Smooth muscle cell (in vitro differentiated cells): ENCODE results near the gene FCHSD2. TPM values are rescaled to one million over a fixed set of nuclear protein-coding genes. Genes with fewer than 3 reads are reported as not detected.

Source experiments
- DNase-seq: peaks from one replicate; lab custom pipeline; 2025; ENCODE audit not compliant: unreplicated experiment; lab: John Stamatoyannopoulos, UW
- H2AFZ ChIP-seq: fragments of 200-600 bp; sonication (generic); 2 replicates; pipeline ENCODE4 v1.6.0; 2016; ENCODE audit warnings: antibody characterized with exemption, low read depth, mild to moderate bottlenecking
- H3F3A ChIP-seq: fragments of 200-600 bp; sonication (generic); 2 replicates; pipeline ENCODE4 v1.6.0; 2017; ENCODE audit warnings: antibody characterized with exemption, low read depth
- H3K27ac ChIP-seq: fragments of 200-600 bp; sonication (generic); 2 replicates; pipeline ENCODE4 v1.5.1; 2016; ENCODE audit warnings: low read depth, mild to moderate bottlenecking
- H3K27me3 ChIP-seq: fragments of 200-600 bp; sonication (generic); 2 replicates; pipeline ENCODE4 v1.6.1; 2016; ENCODE audit warnings: low read depth, mild to moderate bottlenecking
- H3K36me3 ChIP-seq: fragments of 200-600 bp; sonication (generic); 2 replicates; pipeline ENCODE4 v1.5.1; 2016; ENCODE audit warnings: low read depth
- H3K4me1 ChIP-seq: fragments of 200-600 bp; sonication (generic); 2 replicates; pipeline ENCODE4 v1.5.1; 2016; ENCODE audit warnings: low read depth
- H3K4me2 ChIP-seq: fragments of 200-600 bp; sonication (generic); 2 replicates; pipeline ENCODE4 v1.6.0; 2016; ENCODE audit warnings: mild to moderate bottlenecking
- H3K4me3 ChIP-seq: fragments of 200-600 bp; sonication (generic); 2 replicates; pipeline ENCODE4 v1.5.1; 2016; ENCODE audit warnings: mild to moderate bottlenecking
- H3K79me2 ChIP-seq: fragments of 200-600 bp; sonication (generic); 2 replicates; pipeline ENCODE4 v1.6.0; 2016; ENCODE audit warnings: low read depth, mild to moderate bottlenecking
- H3K9ac ChIP-seq: fragments of 200-600 bp; sonication (generic); 2 replicates; pipeline ENCODE4 v1.6.0; 2016; ENCODE audit warnings: low read depth
- H3K9me3 ChIP-seq: fragments of 200-600 bp; sonication (generic); replicated peaks from 2 replicates; pipeline ENCODE4 v1.5.1; 2016; ENCODE audit warnings: low read depth
- H4K20me1 ChIP-seq: fragments of 200-600 bp; sonication (generic); 2 replicates; pipeline ENCODE4 v1.6.0; 2016; ENCODE audit warnings: low read depth
- WGBS: methylation state at CpG from one replicate; pipeline ENCODE4 v1.1.7; 2016; ENCODE audit warnings: low lambda C conversion rate; 5-methylcytosine and 5-hydroxymethylcytosine counted together
- polyA plus RNA-seq: library from polyadenylated mRNA; unstranded; fragments of >200 nt; fragmentation: Nextera tagmentation; extraction: Ambion mirVana; gene quantifications from 2 replicates; pipeline ENCODE4 v1.2.1, GENCODE V29; 2016
- total RNA-seq: library from RNA; depleted of rRNA; stranded (reverse); fragments of >200 nt; gene quantifications from 2 replicates; pipeline ENCODE4 v1.2.3, GENCODE V29; 2014
- TF ChIP-seq, protein P1 (sequence below): fragments of 200-600 bp; sonication (generic); IDR thresholded peaks from 2 replicates; pipeline ENCODE4 v1.5.1; 2017; ENCODE audit warnings: borderline replicate concordance, mild to moderate bottlenecking, antibody characterized with exemption; ENCODE audit not compliant: insufficient read depth, poor library complexity, severe bottlenecking

Gene FCHSD2
- total and polyA plus RNA-seq, 2 experiments from 2014 or later: 14.6 to 24.3 TPM

DNA sequence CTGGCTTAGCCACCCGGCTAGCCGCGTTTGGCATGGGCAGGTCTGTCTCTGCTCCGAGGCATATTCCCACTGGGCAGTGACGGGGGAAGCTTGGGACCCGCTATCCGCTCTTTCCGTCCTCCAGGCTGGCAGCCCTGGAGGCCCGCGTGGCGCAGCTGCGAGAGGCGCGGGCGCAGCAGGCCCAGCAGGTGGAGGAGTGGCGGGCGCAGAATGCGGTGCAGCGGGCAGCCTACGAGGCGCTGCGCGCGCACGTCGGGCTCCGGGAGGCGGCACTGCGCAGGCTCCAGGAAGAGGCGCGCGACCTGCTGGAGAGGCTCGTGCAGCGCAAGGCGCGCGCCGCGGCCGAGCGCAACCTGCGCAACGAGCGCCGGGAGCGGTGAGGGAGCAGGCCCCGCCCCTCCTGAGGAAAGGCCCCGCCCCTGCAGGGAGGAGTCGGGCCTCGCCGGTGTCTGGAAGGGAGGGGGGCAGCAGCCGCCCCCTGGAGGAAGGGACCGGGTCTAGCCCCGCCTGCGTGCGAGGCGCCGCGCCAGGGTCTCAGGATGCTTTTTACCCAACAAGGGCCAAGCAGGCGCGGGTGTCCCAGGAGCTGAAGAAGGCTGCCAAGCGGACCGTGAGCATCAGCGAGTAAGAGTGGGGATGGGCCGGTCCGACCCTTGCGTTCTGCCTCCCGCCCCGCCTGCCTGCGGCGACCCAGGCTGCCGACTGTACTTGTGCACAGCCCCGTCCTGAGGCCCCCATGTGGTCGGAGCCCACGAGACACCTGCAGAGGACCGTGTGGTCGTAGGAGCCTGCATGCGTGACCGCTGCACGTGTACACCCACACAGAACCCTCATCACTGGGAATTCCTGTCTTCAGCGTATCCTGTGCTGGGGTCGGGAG, 320.0 kb downstream of the FCHSD2 start:
- H3K4me2 ChIP-seq: peak overlapping the region; percentile 99
- no peak overlapping the region for H3K27ac ChIP-seq
- no peaks in the 10 kb centered on the region for H3K27me3 ChIP-seq
- no peaks in the 10 kb centered on the region for H3K79me2 ChIP-seq
- peaks cover 7% of the 10 kb centered on the region for H3K4me1 ChIP-seq
- TF ChIP-seq, protein P1, sequence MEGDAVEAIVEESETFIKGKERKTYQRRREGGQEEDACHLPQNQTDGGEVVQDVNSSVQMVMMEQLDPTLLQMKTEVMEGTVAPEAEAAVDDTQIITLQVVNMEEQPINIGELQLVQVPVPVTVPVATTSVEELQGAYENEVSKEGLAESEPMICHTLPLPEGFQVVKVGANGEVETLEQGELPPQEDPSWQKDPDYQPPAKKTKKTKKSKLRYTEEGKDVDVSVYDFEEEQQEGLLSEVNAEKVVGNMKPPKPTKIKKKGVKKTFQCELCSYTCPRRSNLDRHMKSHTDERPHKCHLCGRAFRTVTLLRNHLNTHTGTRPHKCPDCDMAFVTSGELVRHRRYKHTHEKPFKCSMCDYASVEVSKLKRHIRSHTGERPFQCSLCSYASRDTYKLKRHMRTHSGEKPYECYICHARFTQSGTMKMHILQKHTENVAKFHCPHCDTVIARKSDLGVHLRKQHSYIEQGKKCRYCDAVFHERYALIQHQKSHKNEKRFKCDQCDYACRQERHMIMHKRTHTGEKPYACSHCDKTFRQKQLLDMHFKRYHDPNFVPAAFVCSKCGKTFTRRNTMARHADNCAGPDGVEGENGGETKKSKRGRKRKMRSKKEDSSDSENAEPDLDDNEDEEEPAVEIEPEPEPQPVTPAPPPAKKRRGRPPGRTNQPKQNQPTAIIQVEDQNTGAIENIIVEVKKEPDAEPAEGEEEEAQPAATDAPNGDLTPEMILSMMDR: peak; percentile 17
- no peaks in the 10 kb centered on the region for H3K9me3 ChIP-seq
- 2% methylated on average over 75 of the region's 82 CpGs for WGBS
- no peaks in the 10 kb centered on the region for H4K20me1 ChIP-seq
- no peak overlapping the region for H3K9ac ChIP-seq
- no peaks in the 10 kb centered on the region for H3F3A ChIP-seq
- no peak overlapping the region for H2AFZ ChIP-seq
- H3K4me3 ChIP-seq: peak overlapping the region; percentile 61
- H3K36me3 ChIP-seq: no peaks in the 10 kb centered on the region
- peak; percentile 77 for DNase-seq

DNA sequence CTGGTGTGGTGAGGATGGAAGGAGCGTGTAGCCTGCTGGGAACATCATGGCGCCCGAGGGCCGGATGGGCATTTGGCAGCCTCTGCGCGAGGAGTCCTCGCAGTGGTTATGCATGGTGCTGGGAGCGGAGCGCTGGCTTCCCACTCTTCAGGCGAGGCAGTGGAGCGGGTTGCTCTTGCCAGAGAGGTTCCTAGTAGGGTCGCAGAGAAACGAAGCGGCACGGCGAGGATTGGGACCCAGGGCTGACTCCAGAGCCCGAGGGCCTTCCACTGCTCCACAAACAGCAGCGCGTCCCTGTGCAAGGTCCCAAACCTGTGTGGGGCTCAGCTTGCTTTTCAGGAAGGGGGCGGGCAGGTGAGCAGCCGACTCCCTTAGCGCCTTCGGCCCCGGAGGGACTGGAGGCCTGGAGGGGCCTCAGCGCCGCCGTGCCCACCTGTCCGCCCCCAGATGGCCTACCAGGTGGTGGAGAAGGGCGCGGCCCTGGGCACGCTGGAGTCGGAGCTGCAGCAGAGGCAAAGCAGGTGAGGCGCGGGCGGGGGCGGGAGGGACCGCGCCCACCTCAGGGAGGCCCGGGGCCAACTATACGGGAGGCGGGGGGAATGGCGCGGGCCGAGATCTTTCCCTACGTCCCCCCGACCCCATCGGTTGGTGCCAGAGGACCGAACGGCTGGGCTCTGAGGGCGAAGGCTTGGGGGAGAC, 320.7 kb downstream of the FCHSD2 start:
- Histone ChIP-seq H3K4me1 (peaks cover 7% of the 10 kb centered on the region), H3K4me2 (peak overlapping the region; percentile 99), H3K9me3 (no peaks in the 10 kb centered on the region), H3K27ac (no peak overlapping the region), H3K79me2 (no peaks in the 10 kb centered on the region), H3K4me3 (peak overlapping the region; percentile 61), H3K36me3 (no peaks in the 10 kb centered on the region), H3K9ac (no peak overlapping the region), H4K20me1 (no peaks in the 10 kb centered on the region), H3F3A (no peaks in the 10 kb centered on the region), H3K27me3 (no peaks in the 10 kb centered on the region), H2AFZ (no peak overlapping the region)
- TF ChIP-seq, protein P1: no peak
- no peak for DNase-seq
- WGBS: 41% methylated on average over 46 of the region's 50 CpGs

DNA sequence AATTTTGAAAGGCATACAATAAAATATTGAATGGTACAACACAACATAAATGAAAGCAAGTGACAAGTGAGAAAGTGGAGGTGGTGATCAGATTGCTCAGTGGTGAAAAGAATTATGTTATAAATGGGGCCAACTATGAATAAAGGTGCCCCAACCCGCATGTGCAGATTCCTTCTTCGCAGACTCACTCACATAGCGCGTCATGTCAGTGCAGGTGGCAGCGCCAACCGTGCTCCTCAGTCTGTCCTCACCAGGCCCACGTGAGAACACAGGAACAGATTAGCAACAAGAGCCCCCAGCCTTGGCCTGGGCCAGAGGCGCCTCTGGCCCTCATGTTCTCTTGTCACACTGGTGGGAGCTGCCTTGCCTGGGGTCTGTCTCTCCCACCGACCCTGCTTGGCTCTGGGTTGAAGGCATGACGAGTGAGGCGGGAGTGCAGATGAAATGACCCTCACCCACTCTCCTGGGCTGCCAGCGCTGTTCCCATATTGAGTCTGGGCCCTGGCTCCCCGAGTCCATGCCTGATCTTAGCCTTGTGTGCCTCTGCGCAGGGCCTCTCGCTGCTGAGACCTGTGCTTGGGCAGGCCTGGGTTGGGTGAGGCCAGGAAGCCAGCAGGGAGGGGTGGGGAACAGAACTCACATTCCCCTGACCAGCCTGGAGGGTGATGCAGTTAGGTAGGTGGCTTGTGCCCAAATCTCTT, 321.5 kb downstream of the FCHSD2 start:
- Histone ChIP-seq H3K27ac (no peak overlapping the region), H3K36me3 (no peaks in the 10 kb centered on the region)

More for the DNA sequence above, 321.5 kb downstream of the FCHSD2 start:
- DNase-seq: no peak
- H4K20me1 ChIP-seq: no peaks in the 10 kb centered on the region
- H3K9ac ChIP-seq: no peak overlapping the region
- no peak overlapping the region for H3K4me2 ChIP-seq
- H2AFZ ChIP-seq: no peak overlapping the region
- H3K79me2 ChIP-seq: no peaks in the 10 kb centered on the region
- H3K4me1 ChIP-seq: peaks cover 7% of the 10 kb centered on the region
- no peaks in the 10 kb centered on the region for H3K27me3 ChIP-seq
- WGBS: 97% methylated on average over 15 of the region's 15 CpGs
- H3K4me3 ChIP-seq: no peak overlapping the region
- no peaks in the 10 kb centered on the region for H3F3A ChIP-seq
- no peaks in the 10 kb centered on the region for H3K9me3 ChIP-seq
- TF ChIP-seq, protein P1: no peak
